ENCODE measurements around the gene DARS1.

The DARS1 gene

DNA sequence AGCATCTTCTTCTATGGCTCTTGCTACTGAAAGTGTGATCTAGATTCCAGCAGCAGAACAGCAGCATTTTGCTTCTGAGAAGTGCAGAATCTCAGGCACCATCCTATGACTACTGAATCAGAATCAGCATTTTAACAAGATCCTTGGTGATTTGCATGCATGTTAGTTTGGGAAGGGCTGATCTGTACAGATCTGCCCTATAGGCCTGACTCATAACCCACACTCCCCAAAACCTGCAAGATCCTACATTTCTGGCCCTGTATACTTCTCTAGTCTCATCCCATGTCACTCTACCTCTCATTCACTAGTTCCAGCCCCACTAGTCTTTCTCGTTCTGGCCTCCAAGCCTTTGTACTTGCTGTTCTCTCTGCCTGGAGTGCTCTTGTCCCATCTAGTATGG, 15.7 kb upstream of the DARS1 start:
- TF ChIP-seq ISL1 (CRISPR knock-in tag; IDR thresholded peaks at IDR 0.05) (no peak), ZNF70 (CRISPR knock-in tag; IDR thresholded peaks at IDR 0.05) (no peak), ZC3H10 (CRISPR knock-in tag; IDR thresholded peaks at IDR 0.05) (no peak), RARB (CRISPR knock-in tag; IDR thresholded peaks at IDR 0.05) (no peak), TCF4 (CRISPR knock-in tag; IDR thresholded peaks at IDR 0.05; ENCODE audit: borderline replicate concordance) (no peak), CSDC2 (CRISPR knock-in tag; IDR thresholded peaks at IDR 0.05) (no peak), POU6F1 (CRISPR knock-in tag; IDR thresholded peaks at IDR 0.05; ENCODE audit: borderline replicate concordance, low read depth) (no peak), GLIS3 (CRISPR knock-in tag; IDR thresholded peaks at IDR 0.05) (no peak)
- TF ChIP-seq, protein P1, sequence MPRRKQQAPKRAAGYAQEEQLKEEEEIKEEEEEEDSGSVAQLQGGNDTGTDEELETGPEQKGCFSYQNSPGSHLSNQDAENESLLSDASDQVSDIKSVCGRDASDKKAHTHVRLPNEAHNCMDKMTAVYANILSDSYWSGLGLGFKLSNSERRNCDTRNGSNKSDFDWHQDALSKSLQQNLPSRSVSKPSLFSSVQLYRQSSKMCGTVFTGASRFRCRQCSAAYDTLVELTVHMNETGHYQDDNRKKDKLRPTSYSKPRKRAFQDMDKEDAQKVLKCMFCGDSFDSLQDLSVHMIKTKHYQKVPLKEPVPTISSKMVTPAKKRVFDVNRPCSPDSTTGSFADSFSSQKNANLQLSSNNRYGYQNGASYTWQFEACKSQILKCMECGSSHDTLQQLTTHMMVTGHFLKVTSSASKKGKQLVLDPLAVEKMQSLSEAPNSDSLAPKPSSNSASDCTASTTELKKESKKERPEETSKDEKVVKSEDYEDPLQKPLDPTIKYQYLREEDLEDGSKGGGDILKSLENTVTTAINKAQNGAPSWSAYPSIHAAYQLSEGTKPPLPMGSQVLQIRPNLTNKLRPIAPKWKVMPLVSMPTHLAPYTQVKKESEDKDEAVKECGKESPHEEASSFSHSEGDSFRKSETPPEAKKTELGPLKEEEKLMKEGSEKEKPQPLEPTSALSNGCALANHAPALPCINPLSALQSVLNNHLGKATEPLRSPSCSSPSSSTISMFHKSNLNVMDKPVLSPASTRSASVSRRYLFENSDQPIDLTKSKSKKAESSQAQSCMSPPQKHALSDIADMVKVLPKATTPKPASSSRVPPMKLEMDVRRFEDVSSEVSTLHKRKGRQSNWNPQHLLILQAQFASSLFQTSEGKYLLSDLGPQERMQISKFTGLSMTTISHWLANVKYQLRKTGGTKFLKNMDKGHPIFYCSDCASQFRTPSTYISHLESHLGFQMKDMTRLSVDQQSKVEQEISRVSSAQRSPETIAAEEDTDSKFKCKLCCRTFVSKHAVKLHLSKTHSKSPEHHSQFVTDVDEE (CRISPR knock-in tag; IDR thresholded peaks at IDR 0.05): no peak
- no peak for ATAC-seq

DNA sequence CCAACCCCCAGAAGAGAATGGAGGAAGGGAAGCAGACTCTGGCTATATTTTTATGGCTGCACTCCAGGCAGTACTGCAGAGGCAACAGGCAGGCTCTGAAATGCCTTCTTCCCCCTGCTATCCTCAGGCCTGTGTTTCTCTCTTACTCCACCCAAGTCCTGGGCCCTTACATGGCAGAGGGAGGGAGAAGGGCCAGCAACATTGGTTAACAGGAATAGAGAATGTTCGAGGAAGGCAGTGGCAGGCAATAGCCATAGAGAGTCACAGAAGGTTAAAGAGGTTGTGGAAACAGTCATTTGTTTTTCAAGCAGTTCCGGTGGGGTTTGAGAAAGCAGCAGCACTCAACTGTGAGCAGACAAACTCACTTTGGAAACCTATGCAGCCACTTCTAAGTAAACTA, 15.1 kb upstream of the DARS1 start:
- TF ChIP-seq CSRNP3 (CRISPR knock-in tag; IDR thresholded peaks at IDR 0.05) (no peak), ZNF565 (CRISPR knock-in tag; conservative IDR thresholded peaks at IDR 0.05; ENCODE audit: low read depth) (no peak)
- no peak for ATAC-seq

DNA sequence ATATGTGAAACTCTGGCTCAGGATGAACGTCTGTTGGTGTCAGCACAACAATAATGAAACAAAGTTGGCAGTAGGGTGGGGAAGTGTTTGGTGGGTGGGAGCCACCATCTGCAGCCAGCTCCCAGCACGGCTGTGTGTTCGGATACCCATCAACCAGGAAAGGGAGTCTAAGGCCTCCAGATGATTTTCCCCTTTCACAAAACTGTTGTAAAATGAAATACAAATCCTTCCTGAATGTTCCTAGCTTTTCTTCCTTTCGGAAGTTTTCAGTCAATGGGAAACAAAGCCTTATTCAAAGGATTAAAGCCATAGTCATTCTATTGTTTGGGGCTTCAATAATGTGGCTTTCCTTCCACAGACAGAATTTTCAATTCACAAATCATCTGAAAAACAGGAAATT, 14.5 kb upstream of the DARS1 start:
- no peak for ATAC-seq
- no peak for TF ChIP-seq ARNTL (CRISPR knock-in tag; IDR thresholded peaks at IDR 0.05; ENCODE audit: borderline replicate concordance, low read depth)
- TF ChIP-seq, protein P2, sequence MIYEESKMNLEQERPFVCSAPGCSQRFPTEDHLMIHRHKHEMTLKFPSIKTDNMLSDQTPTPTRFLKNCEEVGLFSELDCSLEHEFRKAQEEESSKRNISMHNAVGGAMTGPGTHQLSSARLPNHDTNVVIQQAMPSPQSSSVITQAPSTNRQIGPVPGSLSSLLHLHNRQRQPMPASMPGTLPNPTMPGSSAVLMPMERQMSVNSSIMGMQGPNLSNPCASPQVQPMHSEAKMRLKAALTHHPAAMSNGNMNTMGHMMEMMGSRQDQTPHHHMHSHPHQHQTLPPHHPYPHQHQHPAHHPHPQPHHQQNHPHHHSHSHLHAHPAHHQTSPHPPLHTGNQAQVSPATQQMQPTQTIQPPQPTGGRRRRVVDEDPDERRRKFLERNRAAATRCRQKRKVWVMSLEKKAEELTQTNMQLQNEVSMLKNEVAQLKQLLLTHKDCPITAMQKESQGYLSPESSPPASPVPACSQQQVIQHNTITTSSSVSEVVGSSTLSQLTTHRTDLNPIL (CRISPR knock-in tag; IDR thresholded peaks at IDR 0.05; ENCODE audit: low read depth): no peak
- no peak for TF ChIP-seq PPARA (CRISPR knock-in tag; IDR thresholded peaks at IDR 0.05; ENCODE audit: borderline replicate concordance)
- TF ChIP-seq CSDC2 (CRISPR knock-in tag; IDR thresholded peaks at IDR 0.05): no peak
- no peak for TF ChIP-seq ISL1 (CRISPR knock-in tag; IDR thresholded peaks at IDR 0.05)
- TF ChIP-seq SNAI2 (CRISPR knock-in tag; IDR thresholded peaks at IDR 0.05): no peak
- TF ChIP-seq ESRRG (CRISPR knock-in tag; IDR thresholded peaks at IDR 0.05): no peak
- no peak for TF ChIP-seq ZC3H10 (CRISPR knock-in tag; IDR thresholded peaks at IDR 0.05)
- no peak for TF ChIP-seq BACH2 (CRISPR knock-in tag; IDR thresholded peaks at IDR 0.05; ENCODE audit: borderline replicate concordance)
- TF ChIP-seq ZFP3 (CRISPR knock-in tag; IDR thresholded peaks at IDR 0.05): no peak
- TF ChIP-seq ZNF8 (CRISPR knock-in tag; IDR thresholded peaks at IDR 0.05): no peak
- TF ChIP-seq TCF4 (CRISPR knock-in tag; IDR thresholded peaks at IDR 0.05; ENCODE audit: borderline replicate concordance): no peak
- no peak for TF ChIP-seq ZFP30 (CRISPR knock-in tag; IDR thresholded peaks at IDR 0.05)
- no peak for TF ChIP-seq OSR1 (CRISPR knock-in tag; IDR thresholded peaks at IDR 0.05)
- TF ChIP-seq GLIS3 (CRISPR knock-in tag; IDR thresholded peaks at IDR 0.05): no peak
- TF ChIP-seq ZNF565 (CRISPR knock-in tag; conservative IDR thresholded peaks at IDR 0.05; ENCODE audit: low read depth): no peak
- no peak for TF ChIP-seq ZNF70 (CRISPR knock-in tag; IDR thresholded peaks at IDR 0.05)

DNA sequence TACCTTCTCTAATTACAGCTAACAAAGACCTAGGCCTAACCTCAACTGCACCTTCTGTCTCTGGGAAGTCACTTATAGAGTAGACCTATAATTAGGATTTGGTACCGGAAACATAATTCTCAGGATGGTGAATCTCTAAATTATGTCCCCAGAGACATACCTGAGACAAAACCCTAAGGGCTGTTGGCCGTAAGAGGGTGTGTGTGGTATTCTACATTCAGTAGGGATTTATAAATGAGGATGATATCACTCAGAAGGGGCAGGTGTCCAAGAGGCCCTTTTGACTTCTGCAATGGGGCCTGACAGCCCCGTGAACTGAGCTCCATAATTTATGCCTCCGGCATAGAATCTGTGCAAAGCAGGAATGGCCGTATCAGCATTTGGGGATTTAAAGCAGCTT, 13.5 kb upstream of the DARS1 start:
- ATAC-seq: no peak

GRCh38 chr2:135997380-135997779, 12.0 kb upstream of the DARS1 start:
- peak; percentile 59; the same call in 2 of the 3 replicates for ATAC-seq
- TF ChIP-seq ZFP30 (CRISPR knock-in tag; IDR thresholded peaks at IDR 0.05): no peak
- TF ChIP-seq RARB (CRISPR knock-in tag; IDR thresholded peaks at IDR 0.05): no peak
- TF ChIP-seq, protein P2 (CRISPR knock-in tag; IDR thresholded peaks at IDR 0.05; ENCODE audit: low read depth): no peak
- TF ChIP-seq, protein P1 (CRISPR knock-in tag; IDR thresholded peaks at IDR 0.05): no peak
- no peak for TF ChIP-seq BACH2 (CRISPR knock-in tag; IDR thresholded peaks at IDR 0.05; ENCODE audit: borderline replicate concordance)
- TF ChIP-seq CSRNP3 (CRISPR knock-in tag; IDR thresholded peaks at IDR 0.05): no peak
- no peak for TF ChIP-seq CSDC2 (CRISPR knock-in tag; IDR thresholded peaks at IDR 0.05)
- TF ChIP-seq TOX (CRISPR knock-in tag; IDR thresholded peaks at IDR 0.05; ENCODE audit: borderline replicate concordance): no peak

More for the DNA sequence above, 13.5 kb upstream of the DARS1 start:
- TF ChIP-seq ISL1 (CRISPR knock-in tag; IDR thresholded peaks at IDR 0.05): no peak
